Stimulated activated naive CD4-positive, alpha-beta T cell (primary cell): ENCODE data around the gene OLAH.

Source experiments
- DNase-seq, 6 experiments: peaks; one replicate each; lab custom pipeline; 2025; lab: John Stamatoyannopoulos, UW

The OLAH gene

GRCh38 chr10:15069230-15069629 lies 25.5 kb downstream of the OLAH start:
- DNase-seq: no peak

DNA sequence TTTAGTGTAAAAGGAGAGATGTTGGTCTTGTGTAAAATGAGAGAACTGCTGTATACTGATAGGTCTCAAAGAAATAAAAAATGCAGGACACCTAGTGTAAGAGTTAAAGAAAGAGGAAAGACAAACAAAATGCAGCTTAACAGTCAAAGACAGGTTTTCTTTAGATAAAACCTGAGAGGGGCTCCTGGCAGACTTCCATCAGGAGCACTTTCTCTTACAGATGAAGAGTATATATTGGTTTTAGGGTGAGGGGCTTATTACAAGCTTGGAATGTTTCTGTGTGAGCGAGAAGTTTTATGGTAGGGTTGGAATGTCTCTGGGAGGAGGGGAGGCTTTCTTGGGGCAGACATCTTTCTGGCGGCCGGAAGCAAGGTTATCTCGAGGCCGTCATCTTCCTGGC lies 28.6 kb downstream of the OLAH start:
- DNase-seq: no peak

DNA sequence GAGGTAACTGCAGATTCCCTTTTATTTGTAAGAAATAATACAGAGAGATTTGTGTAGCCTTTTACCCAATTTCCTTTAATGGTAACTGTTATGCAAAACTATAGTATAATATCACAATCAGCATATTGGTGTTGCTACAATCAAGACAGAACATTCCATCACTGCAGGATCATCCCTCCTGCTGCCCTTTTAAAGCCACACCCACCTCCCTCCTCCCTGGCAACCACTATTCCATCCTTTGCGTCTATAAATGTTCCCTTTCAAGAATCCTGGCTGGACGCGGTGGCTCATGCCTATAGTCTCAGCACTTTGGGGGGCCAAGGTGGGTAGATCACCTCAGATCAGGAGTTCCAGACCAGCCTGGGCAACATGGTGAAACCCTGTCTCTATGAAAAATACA lies 31.7 kb downstream of the OLAH start:
- no peak for DNase-seq

- DNase-seq: no peak
These were observed 40.1 kb downstream of the OLAH start for GRCh38 chr10:15083674-15084501.

GRCh38 chr10:15084502-15084922 lies 40.8 kb downstream of the OLAH start:
- DNase-seq: peak in 3 of 6 experiments; percentile 11 to 39 (median 38)

- peak; percentile 61 to 79 (median 72) for DNase-seq
These were observed 44.9 kb downstream of the OLAH start, which contains the start of gene ACBD7 for GRCh38 chr10:15088428-15089261. Gene ACBD7, minus strand, starts transcription at chr10:15088776. Its CDS starts 48 bp downstream, at chr10:15088728.

- DNase-seq: no peak
These were observed 47.7 kb downstream of the OLAH start for GRCh38 chr10:15091418-15091817.

- DNase-seq: no peak
These were observed 49.2 kb downstream of the OLAH start for GRCh38 chr10:15092855-15093408.

GRCh38 chr10:15096661-15097010 lies 52.9 kb downstream of the OLAH start:
- no peak for DNase-seq

DNA sequence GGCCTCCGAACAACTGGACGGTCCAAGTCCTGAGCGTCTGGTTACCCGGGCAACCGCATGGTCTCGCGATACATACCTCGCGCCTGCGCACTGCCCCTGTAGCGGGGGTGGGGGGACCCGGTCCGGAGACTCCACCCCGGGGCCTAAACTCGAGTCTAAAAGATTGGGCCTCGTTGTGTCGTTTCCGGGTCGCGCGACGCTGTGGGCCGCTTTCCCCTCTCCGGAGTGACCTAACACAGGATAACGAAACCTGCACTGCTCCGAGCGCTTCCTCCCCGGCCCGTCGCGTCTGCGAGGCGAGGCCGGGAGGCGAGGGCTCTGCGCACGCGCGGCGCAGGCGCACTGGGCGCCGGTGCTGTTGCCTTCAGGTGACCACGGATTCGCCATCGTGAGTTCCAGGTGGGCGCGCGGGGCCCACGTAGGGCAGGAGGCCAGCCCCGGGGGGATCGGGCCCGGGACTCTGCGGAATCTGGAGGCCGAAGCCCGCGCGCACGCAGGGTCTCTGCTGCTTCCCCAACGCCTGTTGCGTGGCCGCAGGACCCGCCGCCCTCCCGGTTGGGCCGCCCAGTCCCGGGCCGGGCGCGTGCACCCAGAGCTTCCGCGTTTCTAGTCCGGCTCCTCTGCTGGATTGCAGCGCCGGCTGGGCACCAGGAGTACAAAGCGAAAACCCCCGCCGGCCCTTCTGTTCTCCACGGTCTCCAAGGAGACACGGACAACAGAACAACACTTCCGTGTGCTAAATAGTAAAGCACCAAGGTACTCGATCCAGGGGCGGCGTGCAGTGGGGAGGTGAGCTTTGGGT lies 53.5 kb downstream of the OLAH start, which contains the start of gene RPP38:
Gene RPP38 (plus strand): TSS at position 345 of the 802 bp plus-strand sequence. CDS start 5,960 bp downstream, outside the sequence.
- DNase-seq: peak; percentile 92 to 99 (median 94)

GRCh38 chr10:15099886-15100285 lies 56.1 kb downstream of the OLAH start:
- no peak for DNase-seq

- no peak for DNase-seq
These were observed 59.8 kb downstream of the OLAH start for GRCh38 chr10:15103513-15103912.

DNA sequence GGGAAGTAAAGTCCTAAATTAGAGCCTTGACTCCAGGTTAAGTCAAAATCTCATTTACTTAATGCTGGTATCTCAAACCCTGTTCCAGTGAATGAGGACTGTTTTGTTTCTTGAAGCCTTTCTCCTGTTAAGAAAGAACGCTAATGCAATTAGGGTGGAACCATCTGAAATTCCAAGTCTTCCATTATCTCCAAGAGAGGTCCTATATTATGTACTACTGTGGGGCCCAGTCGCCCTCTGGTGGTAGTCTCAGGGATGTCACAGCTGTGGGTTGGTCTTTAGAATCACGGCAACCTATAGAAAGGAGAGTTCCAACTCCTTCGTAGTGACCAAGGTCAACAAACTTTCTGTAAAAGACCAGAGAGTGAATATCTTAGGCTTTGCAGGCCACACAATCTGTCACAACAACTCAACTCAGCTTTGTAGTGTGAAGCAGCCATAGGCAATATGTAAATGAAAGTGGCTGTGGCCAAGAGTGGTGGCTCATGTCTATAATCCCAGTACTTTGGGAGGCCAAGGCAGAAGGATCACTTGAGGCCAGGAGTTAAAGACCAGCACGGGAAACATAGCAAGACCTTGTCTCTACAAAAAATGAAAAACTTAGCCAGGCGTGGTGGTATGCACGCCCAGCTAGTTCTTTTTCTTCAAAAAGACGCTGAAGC lies 62.7 kb downstream of the OLAH start:
- peak; percentile 28 to 66 (median 49) for DNase-seq

DNA sequence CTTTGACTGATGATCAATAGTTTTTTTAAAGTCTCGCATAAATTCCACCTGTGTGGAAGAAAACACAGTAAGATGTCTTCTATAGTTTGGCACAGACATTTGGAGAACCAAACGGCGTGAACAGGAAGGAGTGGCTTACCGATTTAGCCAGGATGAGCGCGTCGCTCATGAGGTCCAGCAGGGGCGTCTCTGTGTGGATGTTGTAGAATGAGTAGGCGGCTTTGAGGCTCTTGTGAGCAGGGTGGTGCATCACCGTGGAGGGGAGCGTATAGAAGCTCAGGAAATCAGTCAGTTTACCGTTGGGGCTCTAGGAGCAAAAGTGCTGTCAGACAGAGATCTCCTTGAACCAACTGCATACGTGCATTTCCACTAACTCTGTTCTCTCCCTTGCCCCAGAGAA lies 68.9 kb downstream of the OLAH start:
- DNase-seq: peak in 1 of 6 experiments; percentile 1

- no peak for DNase-seq
These were observed 70.0 kb downstream of the OLAH start for GRCh38 chr10:15113766-15114165.

- DNase-seq: no peak
These were observed 72.5 kb downstream of the OLAH start for GRCh38 chr10:15116225-15116624.

- DNase-seq: no peak
These were observed 74.9 kb downstream of the OLAH start for GRCh38 chr10:15118615-15119014.

DNA sequence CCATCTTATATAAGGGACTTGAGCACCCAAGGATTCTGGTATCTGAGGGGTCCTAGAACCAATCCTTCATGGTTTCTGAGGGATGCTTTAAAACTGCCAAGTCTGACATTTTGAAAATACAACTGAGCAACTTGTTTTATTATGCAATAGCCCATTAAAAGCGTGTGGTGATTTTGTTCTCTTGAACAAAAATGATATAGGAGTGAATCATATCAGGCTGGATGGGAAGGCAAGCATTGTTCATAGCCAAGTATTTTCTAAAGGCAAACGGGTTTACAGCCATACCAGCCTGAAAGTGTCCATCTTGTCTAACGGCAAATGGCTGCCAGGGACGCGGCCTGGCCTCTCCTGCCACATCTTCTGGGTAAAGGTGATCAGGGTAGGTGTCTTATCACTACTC lies 76.8 kb downstream of the OLAH start:
- no peak for DNase-seq

DNA sequence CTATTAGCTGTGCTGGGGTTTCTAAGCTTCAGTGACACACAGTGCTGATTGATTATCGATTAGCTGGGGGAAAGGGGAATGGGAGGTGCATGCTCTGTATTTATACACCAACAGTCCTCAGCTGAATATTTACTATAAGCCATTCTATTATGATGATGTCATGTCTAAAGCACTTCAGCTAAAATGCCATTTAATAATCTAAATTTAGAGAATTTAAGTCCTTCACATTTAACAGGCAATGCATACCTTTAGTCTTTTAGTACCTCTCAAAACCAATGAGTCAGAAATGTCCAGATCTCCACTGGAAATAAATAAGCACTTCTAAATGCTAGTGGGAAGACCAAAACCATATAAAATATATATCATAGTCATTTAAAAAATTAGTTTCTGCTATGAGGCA lies 78.0 kb downstream of the OLAH start:
- no peak for DNase-seq

DNA sequence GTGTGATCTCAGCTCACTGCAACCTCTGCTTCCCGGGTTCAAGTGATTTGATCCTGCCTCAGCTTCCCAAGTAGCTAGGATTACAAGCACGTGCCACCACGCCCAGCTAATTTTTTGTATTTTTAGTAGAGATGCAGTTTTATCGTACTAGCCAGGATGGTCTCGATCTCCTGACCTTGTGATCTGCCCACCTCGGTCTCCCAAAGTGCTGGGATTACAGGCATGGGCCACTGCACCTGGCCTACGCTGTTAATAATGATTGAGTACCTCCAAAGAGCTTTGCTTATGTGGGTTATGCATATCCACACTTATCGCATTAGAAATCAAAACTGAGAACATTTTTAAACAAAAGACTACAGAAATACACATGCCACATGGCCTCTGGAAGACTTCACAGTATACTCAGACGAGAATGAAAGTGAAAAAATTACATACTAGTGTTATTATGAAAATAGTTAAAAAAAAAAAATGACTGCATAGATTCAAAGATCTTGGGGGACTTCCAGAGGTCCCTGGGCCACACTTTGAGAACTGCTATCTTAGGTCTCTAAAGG lies 78.8 kb downstream of the OLAH start:
- no peak for DNase-seq
